GM12801 (cell line): Measurements from ENCODE around the gene TENM3.

Experiments
- CTCF ChIP-seq: IDR thresholded peaks from one replicate; pipeline ENCODE4 v1.5.1; 2011; ENCODE audit warnings: control low read depth; ENCODE audit not compliant: insufficient read length; ENCODE audit errors: extremely low read depth

The TENM3 gene

GRCh38 chr4:182216005-182216404 lies 27.2 kb upstream of the TENM3 start:
- TF ChIP-seq CTCF, result no peak

GRCh38 chr4:182219411-182220056 lies 23.7 kb upstream of the TENM3 start:
- TF ChIP-seq CTCF, result no peak

- TF ChIP-seq CTCF, result no peak
Observed at GRCh38 chr4:182221987-182222386, 21.2 kb upstream of the TENM3 start.

- TF ChIP-seq CTCF, result no peak
Observed at GRCh38 chr4:182222766-182223165, 20.4 kb upstream of the TENM3 start.

GRCh38 chr4:182223708-182224107 lies 19.5 kb upstream of the TENM3 start:
- no peak for TF ChIP-seq CTCF

GRCh38 chr4:182224192-182224850 lies 18.9 kb upstream of the TENM3 start:
- no peak for TF ChIP-seq CTCF

GRCh38 chr4:182225257-182225852 lies 17.8 kb upstream of the TENM3 start:
- no peak for TF ChIP-seq CTCF
